Activated gamma-delta T cell (primary cell): ENCODE data around the gene PIKFYVE.
"Not testable (repeated sequence)": the region's sequence is repeated elsewhere in the genome, so short reads cannot be mapped to it uniquely, and the experiment has no call there.

Experiments
- DNase-seq: peaks from one replicate; lab custom pipeline; 2025; lab: John Stamatoyannopoulos, UW

The PIKFYVE gene

GRCh38 chr2:208304695-208305094, 38.6 kb downstream of the PIKFYVE start:
- DNase-seq: no peak

GRCh38 chr2:208306291-208306690, 40.2 kb downstream of the PIKFYVE start:
- DNase-seq: no peak

DNA sequence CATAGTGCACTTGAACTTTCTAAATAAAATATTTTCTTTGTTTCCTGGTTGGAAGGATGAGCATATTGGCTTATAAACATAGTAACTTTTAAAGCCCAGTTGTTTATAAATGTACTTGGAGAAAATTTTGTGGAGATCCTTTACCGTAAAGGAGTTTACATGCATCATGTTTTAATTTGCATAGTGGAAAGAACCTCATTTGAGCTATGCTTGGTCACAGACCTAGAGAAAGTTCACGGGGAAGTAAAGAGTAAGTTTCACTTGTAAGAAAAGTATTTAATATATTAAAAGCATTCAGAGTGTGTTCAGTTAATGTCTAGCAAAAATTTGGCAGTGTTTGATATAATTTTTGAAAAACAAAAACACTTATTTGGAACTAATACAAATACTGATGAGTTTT, 45.3 kb downstream of the PIKFYVE start:
- DNase-seq: no peak

DNA sequence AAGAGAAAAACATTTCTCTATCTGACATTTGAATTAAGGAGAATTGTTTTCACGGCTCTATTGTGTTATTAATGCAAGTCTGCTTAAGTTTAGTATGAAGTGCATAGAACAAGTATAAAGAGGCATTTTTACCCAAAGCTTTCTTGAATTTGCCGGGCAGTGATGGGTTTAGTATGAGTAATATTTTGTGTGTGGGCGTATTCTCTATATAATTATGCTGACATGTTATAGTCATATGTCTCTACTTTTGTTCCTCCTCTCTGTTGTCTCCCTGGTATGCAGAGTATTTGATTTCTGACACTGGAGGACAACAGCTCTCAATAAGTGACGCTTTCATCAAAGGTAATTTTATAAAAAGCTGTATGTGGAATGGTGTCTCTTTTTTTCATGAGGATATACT, 45.9 kb downstream of the PIKFYVE start:
- DNase-seq: no peak

DNA sequence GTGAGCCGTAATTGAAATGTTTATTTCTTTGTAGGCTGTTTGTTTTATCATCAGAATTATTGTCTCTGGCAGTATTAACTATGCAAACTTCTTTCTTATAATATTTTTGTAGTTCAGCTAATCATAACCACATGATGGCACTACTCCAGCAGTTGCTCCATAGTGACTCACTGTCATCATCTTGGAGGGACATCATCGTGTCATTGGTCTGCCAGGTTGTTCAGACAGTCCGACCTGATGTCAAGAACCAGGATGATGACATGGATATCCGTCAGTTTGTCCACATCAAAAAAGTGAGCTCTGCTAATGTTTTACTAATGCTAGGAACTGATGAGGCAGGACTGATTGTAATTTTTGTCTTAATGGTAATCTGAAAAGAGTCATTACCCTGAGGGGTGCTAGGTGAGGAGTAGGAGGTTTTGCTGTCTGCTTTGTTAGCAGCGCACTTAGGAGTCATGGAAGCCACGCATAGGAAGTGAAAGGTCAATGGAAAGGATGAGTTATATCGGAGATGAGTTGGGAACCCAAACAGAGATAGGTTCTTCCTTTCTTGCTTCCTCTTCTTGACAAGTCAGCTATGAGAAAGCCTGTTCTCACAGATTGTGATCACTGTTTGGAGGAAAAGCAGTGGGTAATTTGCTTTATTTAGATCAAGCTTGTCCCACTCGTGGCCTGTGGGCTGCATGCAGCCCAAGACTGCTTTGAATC, 49.2 kb downstream of the PIKFYVE start:
- DNase-seq: no peak

GRCh38 chr2:208318127-208318526, 52.1 kb downstream of the PIKFYVE start:
- no peak for DNase-seq

- no peak for DNase-seq
Observed at GRCh38 chr2:208319391-208319790, 53.3 kb downstream of the PIKFYVE start.

- DNase-seq: no peak
Observed at GRCh38 chr2:208320686-208321085, 54.6 kb downstream of the PIKFYVE start.

- no peak for DNase-seq
Observed at GRCh38 chr2:208326016-208326415, 60.0 kb downstream of the PIKFYVE start.

- no peak for DNase-seq
Observed at GRCh38 chr2:208329485-208329884, 63.4 kb downstream of the PIKFYVE start.

- no peak for DNase-seq
Observed at GRCh38 chr2:208334230-208334629, 68.2 kb downstream of the PIKFYVE start.

DNA sequence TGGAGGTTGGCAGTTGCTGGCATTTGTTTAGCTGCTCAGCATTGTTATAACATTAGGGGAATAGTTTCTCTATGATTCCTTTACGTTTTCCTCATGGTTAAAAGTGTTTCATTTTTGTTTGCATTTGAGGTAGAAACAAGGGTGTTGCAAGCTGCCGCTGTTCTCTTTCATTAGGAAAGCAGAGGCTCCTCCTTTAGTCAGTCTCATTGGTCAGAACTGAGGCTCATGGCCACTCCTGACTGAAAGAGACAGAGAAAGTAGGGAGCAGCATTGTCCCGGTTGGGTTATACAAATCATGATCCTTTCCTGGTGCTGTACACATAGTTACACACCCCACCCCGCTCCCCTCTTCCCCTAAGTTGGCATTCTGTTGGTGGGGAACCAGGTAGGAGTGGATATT, 80.7 kb downstream of the PIKFYVE start:
- DNase-seq: no peak

GRCh38 chr2:208350610-208351009, 84.6 kb downstream of the PIKFYVE start:
- no peak for DNase-seq

DNA sequence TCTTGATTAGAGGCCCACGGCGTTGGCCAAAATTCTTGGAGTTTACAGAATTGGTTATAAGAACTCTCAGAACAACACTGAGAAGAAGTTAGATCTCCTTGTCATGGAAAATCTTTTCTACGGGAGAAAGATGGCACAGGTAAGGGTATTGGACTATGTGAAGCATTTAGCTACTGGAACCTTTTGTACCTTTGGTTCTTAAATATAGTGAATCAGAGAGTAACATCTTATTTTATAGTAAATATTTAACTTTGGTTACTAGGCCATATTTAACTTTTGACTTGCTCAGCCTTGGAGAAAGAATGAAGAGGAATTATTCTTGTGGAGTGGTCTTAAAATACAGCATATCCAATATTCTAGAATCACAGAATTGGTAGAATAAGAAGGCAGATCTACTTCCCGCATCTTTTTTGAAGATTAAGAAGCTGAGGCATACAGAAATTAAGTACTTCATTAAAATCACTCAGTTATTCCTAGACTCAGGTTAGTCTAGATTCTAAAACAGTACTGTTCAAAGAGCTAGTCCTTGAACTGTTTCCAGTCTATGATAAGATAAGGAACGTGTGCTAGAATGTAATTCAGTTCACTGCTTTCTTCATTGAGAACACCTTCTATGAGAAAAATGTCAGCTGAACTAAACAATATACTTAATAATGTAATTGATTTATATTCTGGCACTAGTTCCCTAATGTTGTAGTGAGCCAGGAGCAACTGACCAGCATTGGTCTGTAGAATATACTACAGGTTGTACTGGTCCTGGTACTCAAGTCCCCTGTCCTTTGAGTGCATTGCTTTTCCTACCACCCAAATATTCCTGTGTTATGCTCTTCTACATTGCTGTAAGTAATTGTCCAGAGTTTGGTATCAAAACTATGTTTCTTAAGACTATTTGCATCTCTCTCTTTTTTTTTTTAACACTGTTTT, 86.9 kb downstream of the PIKFYVE start:
- DNase-seq: no peak

- no peak for DNase-seq
Observed at GRCh38 chr2:208354964-208355381, 88.9 kb downstream of the PIKFYVE start.

DNA sequence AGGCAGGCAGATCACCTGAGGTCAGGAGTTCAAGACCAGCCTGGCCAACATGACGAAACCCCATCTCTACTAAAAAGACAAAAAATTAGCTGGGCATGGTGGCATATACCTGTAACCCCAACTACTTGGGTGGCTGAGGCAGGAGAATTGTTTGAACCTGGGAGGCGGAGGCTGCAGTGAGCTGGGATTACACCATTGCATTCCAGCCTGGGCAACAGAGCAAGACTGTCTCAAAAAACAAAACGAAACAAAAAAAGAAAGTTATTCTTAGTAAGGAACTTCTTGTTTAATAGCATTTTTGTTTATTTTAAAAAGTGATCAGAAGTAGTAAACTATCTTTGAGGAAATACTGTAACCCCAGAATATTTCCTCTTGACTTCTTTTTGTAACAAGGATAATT, 90.4 kb downstream of the PIKFYVE start:
- DNase-seq: not testable (repeated sequence)

- DNase-seq: no peak
Observed at GRCh38 chr2:208356846-208357574, 91.0 kb downstream of the PIKFYVE start.

DNA sequence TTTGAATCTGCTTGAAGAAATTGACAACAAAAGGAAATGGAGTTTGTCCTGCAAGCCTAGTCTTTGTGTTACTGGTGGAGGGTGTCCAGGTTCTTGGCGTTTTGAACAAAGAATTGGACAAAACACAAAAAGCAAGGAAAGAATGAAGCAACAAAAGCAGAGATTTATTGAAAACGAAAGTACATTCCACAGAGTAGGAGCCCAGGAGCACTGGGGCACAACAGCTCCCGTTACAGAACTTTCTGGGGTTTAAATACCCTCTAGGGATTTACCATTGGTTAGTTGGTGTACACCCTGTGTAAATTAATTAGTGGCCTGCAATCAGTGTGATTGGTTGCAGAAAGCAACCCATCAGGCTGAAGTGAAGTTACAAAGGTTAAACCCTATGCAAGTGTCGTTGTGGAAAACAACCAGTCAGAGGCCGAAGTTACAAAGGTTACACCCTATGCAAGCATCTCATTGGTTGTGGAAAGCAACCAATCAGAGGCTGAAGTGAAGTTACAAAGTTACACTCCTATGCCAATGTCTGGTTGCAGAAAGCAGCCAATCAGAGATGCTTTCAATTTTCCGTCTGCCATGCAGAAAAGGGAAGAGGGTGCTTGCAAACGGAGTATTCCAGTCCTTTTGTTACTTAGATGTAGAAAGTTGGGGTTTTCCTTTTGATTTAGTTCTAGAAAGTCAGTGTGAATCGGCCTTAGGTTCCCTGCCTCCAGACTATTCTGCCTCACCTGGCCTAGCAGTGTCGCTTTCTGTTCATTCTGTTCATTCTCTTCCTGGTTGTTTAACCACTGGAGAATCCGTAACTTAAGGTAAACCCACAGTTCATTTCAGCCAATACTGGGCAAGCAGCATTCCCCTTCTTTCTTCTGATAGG, 92.9 kb downstream of the PIKFYVE start:
- no peak for DNase-seq

DNA sequence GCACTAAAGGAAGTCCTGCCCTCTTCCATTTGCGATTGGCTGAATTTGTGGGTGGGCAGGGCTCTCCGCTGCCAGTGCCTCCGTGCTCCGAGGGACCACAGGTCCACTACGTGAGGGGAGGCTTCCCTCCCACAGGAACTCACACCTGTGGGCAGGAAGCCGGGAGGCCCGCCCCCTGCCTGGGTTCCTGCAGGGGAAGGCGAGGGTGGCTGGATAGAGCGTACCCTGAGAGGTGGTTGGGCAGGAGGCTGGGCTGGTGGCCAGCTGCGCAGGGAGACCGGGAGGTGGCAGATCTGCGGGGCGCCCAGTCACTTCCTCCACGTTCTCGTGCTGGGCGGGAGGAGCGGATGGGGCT, 93.6 kb downstream of the PIKFYVE start:
- DNase-seq: peak; percentile 10

DNA sequence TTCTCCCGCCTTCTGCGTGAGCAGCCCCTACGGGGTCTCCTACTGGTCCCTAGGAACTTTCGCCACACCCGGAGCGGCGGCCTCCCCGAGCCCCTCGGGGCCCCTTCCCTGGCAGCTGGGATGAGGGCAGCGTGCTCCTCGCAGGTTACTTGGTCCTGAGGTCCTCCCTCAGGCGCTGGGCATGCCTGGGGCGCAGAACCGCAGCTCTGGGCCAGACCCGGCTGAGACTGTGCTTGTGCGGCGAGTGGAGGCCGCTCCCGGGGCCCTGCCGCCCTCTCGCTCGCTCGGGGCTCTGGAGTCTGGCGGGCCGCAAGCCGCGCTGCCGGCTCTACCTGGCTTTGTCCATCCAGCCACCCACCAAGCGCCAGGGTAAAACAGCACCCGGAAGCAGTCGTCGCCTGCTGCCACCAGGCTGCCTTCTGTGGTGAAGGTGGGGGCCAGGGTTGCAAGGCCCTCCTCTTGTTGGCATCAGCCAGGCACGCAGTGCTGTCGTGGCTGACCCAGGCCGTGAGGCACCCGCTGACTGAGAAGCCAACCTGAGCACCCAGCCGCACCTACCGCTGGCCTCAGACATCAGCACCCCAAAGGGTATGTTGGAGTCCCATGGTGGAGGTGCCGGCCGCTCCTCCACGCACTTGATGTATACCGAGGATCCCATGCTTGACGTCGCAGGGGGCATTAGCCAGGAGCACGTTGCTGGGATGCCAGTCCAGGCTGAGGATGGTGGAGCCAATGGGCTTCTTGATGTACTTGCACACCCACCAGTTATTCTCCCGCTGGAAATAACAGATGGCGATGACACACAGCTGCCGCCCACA, 94.4 kb downstream of the PIKFYVE start:
- DNase-seq: peak; percentile 13

DNA sequence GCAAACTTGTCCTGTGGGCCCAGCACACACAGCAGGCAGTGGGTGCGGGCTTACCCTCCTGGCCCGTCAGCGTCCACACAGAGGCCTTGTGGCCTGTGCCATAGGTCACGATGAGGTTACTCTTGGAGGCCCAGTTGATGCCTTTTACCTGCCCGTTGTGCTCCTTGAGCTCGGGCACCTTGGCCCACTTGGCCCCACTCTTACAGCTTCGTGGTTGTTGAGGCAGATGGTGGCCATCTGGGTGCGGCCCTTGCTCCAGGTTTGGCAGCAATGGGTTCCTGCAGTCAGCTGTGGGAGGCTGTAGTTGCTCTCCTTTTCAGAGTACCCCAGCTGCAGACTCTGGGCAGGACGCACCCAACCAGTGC, 95.0 kb downstream of the PIKFYVE start:
- DNase-seq: no peak
